HG03575 (cell line): Measurements from ENCODE around the gene SLC9A8.
A peak's percentile ranks its signal among the peaks of the same experiment; 100 is the strongest.

Source experiments
- ATAC-seq: cut with Tn5 transposase; IDR thresholded peaks from one replicate; pipeline ENCODE4 v1.9.1; 2021; ENCODE audit not compliant: unreplicated experiment, insufficient number of reproducible peaks, low FRiP score; ENCODE audit errors: extremely low read depth

SLC9A8 gene

DNA sequence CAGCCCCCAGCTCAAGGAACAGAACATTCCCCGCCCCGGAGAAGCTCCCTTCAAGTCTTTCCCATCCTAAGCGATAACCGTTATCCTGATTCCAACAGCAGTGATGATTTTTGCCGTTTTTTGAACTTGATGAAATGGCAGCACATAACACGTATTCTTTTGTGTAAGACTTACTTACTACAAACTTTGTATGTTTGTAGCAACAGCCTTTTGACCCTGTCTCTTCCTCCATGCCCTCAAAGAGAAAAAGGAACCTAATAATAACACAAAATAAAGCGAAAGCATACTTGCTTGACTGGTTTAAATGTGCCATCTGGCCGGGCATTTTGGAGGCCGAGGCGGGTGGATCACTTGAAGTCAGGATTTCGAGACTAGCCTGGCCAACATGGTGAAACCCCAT, 26.4 kb upstream of the SLC9A8 start:
- no peak for ATAC-seq

DNA sequence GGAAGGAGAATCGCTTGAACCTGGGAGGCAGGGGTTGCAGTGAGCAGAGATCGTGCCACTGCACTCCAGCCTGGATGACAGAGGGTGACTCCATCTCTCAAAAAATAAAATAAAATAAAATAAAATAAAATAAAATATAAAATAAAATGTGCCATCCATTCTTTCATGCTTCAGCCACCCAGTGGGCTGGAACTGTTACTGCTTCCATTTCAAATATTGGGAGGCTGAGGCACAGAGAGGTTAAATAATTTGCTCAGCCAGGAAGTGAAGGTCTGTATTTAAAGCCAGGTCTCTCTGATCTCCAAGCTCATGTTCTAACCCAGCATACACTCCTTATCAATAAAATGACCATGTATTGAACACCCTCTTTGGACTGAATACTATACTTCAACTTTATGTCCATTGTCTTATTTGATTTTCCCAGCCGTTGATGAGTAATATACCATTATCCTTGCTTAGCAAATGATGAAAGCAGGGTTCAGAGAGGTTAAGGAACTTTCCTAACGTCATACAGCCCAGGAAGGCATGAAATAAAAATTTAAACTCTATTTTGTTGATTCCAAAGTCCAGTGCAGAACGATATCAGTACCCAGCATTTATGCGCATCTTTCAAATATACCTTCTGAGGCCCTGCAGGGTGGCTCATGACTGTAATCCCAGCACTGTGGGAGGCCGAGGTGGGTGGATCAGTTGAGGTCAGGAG, 25.8 kb upstream of the SLC9A8 start:
- ATAC-seq = no peak

DNA sequence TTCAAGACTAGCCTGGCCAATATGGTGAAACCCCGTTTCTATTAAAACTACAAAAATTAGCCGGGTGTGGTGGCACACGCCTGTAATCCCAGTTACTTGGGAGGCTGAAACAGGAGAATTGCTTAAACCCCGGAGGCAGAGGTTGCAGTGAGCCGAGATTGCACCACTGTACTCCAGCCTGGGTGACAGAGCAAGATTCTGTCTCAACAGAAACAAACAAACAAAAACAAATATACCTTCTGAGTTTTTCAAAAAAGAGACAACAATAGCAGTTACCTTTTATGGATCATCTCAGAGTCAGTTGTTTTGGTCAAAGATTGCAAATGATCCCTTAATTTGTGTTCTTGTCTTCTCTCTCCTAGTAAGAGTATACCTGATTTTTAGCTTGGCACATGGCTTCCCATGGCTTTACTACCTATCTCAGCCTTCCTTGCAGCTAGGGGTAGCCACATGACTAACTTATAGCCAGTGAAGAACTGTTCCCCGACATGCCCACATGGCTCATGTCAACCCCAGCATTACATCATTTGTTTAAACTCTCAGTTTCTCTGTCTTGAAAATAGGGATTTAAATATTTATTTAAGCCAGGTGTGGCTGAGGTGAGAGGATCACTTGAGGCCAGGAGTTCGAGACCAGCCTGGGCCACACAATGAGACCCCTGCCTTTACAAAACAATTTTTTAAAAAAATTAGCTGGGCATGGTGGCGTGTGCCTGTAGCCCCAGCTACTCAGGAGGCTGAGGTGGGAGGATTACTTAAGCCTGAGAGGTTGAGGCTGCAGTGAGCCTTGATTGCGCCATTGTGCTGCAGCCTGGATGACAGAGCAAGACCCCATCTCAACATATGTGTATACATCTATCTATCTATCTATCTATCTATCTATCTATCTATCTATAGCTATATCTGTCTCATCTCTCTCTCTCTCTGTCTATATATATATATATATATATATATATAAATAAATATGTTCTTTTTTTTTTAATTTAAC, 25.0 kb upstream of the SLC9A8 start:
- ATAC-seq = no peak

DNA sequence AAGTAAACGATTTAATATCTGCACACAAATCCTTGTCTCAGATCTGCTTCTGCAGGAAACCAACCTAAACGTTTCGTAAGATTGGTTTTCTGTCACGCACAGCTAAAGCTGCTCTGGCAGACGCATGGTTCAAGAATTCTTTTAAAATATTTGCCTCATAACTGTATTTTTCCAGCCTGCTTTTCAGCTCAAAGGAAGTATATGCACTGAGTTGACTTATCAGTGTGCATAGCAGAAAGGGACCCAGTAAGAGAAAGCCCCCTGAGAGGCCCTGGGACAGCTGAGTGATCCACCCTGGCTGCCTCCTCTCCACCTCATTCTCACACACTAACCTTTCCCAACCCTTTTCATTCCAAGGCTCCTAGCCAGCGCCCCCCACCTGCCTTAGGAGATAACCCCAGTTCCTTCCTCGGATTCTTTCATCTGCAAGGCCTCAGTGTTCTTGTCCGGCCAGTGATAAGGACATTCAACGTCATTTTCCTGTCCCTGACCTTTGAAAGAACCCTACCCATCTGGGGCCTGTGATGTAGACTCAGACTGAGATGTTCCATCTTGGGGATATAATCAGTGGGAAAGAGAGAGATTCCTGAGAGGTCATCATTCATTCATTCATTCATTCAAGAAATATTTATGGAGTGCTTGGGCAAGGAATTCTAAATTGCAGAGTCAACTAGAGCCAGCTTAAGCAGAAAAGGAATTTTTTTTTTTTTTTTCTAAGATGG, 22.4 kb upstream of the SLC9A8 start:
- ATAC-seq = no peak

DNA sequence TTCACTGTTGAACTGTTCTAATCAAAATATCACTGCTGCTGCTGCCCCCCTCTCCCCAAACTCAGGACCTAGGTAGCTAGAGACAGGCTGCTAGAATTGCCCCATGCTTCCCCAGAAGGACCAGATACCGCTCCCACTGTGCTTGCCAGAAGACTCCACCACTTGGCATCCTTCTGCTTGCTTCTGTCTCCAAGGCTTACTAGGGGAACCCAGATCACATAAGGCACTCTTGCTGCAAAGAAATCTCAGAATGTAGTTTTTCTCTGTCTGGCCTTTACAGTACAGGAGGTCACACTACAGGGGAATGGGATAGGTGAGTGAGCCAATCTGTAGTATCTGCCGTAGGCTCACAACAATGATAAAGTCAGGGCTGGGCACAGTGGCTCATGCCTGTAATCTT, 21.5 kb upstream of the SLC9A8 start:
- no peak for ATAC-seq

DNA sequence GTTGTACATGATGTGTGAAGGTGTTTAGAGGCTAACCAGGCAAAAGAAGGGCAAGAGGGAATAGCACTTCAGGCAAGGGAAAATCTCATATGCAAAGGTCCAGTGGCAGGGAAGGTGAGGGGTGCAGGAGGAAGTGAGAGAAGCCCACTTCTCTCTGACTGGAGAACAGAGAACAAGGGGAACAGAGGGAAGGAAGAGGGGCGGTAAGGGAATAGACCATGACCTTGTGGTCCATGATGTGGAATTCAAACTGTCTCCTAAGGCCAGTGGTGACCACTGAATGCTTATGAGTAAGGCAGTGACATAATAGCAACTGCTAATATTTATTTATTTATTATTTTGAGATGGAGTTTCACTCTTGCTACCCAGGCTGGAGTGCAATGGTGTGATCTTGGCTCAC, 20.6 kb upstream of the SLC9A8 start:
- ATAC-seq = no peak

DNA sequence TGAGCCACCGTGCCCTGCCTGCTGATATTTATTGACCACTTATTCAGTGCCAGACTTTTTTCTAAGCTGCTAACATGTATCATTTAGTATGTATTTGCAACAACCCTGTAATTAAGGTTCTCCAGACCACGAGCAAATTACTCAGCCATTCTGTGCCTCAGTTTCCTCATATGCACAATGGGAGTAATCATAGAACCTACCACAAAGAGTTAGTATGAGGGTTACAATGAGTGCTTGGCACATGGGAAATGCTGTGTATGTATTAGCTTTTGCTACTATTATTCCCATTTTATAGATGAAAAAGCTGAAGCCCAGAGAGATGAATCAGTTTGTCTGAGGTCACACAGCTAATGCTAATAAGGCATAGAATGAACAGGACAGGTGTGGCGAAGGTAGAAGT, 20.0 kb upstream of the SLC9A8 start:
- ATAC-seq = no peak

DNA sequence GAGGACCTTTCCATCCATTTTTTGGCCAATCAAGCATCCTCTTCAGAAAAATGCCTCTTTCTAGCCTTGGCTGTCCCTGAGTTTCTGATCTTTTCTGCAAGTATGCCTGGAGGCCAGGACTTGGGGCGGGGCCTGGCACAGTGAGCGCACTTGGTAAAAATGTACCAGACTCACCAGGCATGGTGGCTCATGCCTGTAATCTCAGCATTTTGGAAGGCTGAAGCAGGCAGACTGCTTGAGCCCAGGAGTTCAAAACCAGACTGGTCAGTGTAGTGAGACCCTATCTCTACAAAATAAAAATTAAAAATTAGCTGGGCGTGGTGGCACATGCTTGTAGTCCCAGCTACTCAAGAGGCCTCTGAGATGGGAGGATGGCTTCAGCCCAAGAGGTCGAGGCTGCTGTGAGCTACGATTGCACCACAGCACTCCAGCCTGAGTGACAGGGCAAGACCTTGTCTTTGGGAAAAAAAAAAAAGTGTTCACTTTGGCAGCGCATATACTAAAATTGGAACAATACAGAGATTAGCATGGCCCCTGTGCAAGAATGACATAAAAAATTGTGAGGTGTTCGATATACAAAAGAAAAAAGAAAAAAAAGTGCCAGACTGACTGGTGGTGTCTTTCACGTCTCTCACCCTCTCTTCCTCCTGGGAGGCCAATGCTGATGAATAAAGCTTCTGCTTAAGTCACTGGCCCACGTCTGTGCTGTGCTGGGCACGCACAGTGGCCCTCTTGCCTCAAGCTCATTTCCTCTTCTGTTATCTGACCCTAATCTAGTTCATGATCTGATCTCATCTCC, 18.1 kb upstream of the SLC9A8 start:
- no peak for ATAC-seq

DNA sequence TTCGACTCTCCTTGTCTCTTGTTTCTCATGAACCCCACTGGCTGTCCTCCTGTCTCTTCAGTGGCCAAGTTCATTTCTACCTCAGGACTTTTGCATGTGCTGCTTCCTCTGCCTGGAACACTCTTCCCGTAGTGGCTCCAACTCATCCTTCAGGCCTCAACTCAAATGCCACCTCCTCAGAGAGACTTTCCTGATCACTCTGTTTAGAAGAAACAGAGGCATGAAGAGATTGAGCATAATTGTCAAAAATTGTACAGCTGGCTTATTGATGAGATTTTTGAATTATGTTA, 17.5 kb upstream of the SLC9A8 start:
- no peak for ATAC-seq

DNA sequence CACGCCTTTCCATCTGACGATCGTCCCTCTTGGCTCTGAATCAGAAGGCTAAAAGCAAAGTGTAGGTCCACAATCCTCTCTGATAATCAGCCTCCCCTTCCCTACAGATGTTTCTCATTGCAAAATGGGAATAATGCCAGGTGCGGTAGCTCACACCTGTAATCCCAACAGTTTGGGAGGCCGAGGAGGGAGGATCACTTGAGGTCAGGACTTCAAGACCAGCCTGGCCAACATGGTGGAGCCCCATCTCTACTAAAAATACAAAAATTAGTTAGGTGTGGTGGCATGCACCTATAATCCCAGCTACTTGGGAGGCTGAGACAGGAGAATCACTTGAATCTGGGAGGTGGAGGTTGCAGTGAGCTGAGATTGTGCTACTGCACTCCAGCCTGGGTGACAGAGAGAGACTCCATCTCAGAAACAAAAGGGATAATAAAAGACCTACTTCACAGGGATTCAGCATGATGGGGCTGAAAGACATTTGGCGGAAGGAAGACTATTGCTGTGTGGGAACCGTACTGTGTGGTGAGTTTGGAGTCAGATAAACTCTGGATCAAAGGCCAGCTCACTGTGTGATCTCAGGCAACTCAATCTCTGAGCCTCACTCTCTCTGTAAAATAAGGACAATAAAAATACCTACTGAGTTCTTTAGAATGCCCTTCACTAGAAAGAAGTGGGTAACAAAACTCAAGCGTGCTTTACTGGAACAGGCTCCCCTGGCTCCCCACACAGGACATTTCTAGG, 15.9 kb upstream of the SLC9A8 start:
- no peak for ATAC-seq

DNA sequence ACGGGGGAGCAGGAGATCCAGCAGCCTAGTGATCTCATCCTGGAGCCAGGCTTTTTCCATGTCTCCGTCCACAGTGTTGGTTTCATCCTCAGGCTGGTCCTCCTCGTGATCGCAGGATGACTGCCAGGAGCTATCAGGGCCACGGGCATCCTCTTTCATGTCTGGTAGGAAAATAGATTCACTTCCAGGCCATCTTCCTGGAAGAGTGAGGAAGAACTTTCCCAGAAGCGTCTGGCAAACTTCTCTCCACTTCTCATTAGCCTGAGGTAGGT, 15.3 kb upstream of the SLC9A8 start:
- ATAC-seq = no peak

DNA sequence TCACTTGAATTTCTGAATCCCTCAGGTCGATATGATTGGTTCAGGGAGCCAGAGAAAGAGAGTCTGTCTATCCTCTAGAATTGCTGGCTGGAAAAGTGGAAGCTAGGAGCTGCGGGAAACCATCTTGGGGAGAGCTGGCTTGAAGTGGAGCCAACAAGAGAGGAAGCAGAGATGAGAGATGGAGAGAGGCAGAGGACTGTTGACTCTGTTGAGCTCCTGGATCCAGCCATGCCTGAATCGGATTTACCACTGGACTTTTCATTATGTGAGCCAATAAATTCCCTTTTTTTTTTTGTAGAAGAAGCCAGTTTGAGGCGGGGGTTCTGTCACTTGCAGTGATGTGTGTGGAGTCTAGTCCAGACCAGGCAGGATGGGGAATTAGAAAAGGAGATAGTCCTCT, 13.9 kb upstream of the SLC9A8 start:
- ATAC-seq = no peak

DNA sequence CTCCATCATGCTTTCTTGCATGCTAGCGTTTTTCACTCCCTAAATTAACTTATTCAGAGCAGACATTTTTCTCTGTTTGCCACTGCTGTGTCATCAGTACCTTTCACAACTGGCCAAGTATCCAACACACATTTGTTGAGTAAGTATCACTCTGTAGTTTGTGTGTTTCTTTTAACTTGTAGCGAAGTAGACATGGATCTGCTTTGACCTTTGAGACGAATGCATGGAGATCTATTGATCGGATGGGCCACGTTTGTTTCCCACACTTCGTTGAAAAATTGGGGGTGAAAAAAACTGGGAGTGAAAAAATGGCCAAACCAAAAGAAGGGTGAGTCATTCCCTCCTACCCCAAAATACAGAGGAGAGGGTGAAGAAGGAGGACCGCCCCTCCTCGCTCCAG, 12.9 kb upstream of the SLC9A8 start:
- no peak for ATAC-seq

DNA sequence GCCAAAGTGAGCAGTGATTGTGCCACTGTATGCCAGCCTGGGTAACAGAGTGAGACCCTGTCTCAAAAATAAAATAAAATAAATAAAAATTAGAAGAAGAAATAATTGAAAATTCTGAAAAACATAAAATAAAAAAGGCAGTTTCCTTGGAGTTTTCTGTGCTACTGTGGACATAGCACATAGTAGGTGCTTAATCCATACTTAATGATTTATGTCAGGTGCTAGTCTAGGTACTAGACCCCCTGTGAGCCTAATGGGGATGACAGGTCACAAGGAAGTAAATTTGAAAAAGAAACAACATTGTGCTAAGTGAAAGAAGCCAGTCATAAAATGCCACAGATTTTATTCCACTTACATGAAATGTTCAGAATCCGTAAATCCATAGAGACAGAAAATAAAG, 9.2 kb upstream of the SLC9A8 start:
- no peak for ATAC-seq

DNA sequence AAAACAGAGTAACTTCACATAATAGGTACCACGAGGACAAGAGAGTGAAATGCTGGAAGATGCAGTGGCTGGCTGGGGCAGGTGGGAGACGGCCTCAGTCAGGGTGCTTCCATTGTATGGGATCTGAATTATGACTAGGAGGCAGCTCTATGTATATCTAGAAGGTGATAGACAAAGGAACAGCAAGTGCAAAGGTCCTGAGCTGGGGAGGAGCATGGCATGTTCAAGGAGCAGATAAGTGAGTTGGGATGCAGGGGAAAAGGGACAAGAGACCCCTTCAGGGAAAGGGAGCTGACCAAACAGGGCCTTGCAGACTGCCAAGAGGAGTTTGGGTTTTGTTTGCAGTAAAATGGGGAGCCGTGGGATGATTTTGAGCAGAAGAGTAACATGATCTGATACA, 8.3 kb upstream of the SLC9A8 start:
- no peak for ATAC-seq

DNA sequence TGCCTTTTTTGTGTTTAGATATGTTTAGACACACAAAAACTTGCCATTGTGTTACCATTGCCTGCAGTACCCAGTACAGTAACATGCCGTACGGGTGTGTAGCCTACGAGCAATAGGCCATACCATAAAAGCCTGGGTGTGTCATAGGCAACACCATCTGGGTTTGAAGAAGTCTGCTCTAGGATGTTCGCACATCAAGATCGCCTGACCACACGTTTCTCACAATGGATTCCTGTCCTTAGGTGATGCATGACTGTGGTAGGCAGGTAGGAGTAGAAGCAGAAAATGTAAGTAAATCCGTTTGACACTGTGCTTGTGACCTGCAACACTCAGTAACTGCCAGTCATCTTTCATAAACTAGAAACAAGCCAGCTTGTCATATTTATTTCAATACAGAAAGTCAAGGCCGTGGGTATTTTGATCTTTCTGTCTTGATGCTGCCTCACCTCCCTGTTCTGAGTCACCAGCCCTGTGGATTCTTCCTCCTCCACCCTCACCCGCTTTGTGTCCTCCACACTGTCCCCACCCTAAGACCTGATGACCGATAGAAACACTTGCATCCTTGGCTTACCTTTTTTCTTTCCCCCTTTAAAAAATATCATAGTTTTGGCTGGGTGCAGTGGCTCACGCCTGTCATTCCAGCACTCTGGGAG, 7.3 kb upstream of the SLC9A8 start:
- ATAC-seq = peak; percentile 31

DNA sequence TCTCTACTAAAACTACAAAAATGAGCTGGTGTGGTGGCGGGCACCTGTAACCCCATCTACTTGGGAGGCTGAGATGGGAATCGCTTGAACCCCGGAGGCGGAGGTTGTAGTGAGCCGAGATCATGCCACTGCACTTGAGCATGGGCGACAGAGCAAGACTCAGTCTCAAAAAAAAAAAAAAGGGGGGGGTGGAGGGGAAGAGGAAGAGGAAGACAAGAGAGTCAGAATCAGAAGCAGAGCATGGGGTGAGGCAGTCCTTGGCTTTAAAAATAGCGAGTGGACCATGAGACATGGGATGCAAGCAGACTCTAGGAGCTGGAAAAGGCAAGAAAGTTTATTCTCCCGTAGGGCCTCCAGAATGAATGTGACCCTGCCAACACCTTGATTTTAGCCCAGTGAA, 3.9 kb upstream of the SLC9A8 start:
- ATAC-seq = no peak

DNA sequence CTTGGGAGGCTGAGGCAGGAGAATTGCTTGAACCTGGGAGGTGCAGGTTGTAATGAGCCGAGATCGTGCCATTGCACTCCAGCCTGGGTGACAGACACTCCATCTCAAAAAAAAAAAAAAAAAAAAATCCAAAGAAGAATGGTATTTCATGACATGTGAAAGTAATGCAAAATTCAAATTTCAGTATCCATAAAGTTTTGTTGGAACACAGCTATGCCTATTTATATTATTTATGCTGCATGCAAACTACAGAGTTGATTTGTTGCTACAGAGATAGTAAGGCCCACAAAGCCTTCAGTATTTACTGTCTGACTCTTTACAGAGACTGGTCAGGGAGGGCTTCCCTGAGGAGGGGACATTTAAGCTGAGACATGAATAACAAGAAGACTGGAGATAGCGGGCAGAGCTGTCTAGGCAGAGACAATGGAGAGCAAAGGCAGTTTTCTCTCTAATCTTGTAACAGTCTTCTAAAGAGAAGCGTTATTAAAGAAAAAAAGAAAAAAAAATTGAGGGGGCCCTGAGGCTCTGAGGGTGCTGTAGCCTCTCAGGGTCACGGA, 2.7 kb upstream of the SLC9A8 start:
- ATAC-seq = no peak
